Esophagus (tissue), 2 donors: Measurements from ENCODE around the gene RBM19. TPM values are rescaled to one million over a fixed set of nuclear protein-coding genes. Genes with fewer than 3 reads are reported as not detected.

ENCODE experiments used
- H3K27ac ChIP-seq, 2 donors: one replicate each; pipeline ENCODE4 v1.5.1; 2013; ENCODE audit warnings: low read depth in 2 of 2, mild to moderate bottlenecking in 2 of 2, inconsistent platforms in 1 of 2, low read length in 1 of 2, moderate library complexity in 1 of 2
- H3K27me3 ChIP-seq, 2 donors: one replicate each; pipeline ENCODE4 v1.6.1; 2013; ENCODE audit warnings: low read length in 2 of 2, control low read depth in 1 of 2, mild to moderate bottlenecking in 1 of 2; ENCODE audit not compliant: insufficient read depth in 2 of 2, control insufficient read depth in 1 of 2
- H3K36me3 ChIP-seq, 2 donors: one replicate each; pipeline ENCODE4 v1.6.1; 2013; ENCODE audit warnings: low read length in 1 of 2; ENCODE audit not compliant: control insufficient read depth in 2 of 2, insufficient read depth in 2 of 2
- H3K4me1 ChIP-seq, 2 donors: one replicate each; pipeline ENCODE4 v1.6.1; 2013; ENCODE audit warnings: low read length in 1 of 2; ENCODE audit not compliant: control insufficient read depth in 2 of 2, insufficient read depth in 2 of 2
- H3K4me3 ChIP-seq, 2 donors: one replicate each; pipeline ENCODE4 v1.5.1; 2013; ENCODE audit warnings: low read length in 2 of 2, mild to moderate bottlenecking in 2 of 2, low read depth in 1 of 2, moderate library complexity in 1 of 2
- H3K9me3 ChIP-seq, 2 donors: one replicate each; pipeline ENCODE4 v1.6.1; 2013; ENCODE audit warnings: mild to moderate bottlenecking in 2 of 2, low read depth in 1 of 2, low read length in 1 of 2, moderate library complexity in 1 of 2; ENCODE audit not compliant: control insufficient read depth in 2 of 2, insufficient read depth in 1 of 2
- WGBS, 2 donors: extraction: QIAGEN DNeasy Blood & Tissue Kit; methylation state at CpG; one replicate each; pipeline ENCODE4 v1.1.7; 2013; 5-methylcytosine and 5-hydroxymethylcytosine counted together
- polyA plus RNA-seq, 2 donors: library from polyadenylated mRNA; stranded (reverse); fragments of 200-250 nt; gene quantifications; one replicate each; pipeline ENCODE4 v1.2.3, GENCODE V29; 2013
- donor health status: healthy with polysubstance abuse.
- donor health status: Bipolar disorder and iron deficiency.

RBM19 gene
- polyA plus RNA-seq, 2 donors: 10.2 to 18.5 TPM

- Histone ChIP-seq H3K4me1 (no peaks in the 10 kb centered on the region), H3K36me3 (no peaks in the 10 kb centered on the region), H3K9me3 (peaks cover 0 to 4% of the 10 kb centered on the region in 2 donors), H3K27me3 (no peaks in the 10 kb centered on the region), H3K4me3 (no peak overlapping the region), H3K27ac (no peak overlapping the region)
- 75 to 76% methylated on average over 9 of the region's 9 CpGs for WGBS, 2 donors
Measured at GRCh38 chr12:113793250-113793649, 172.9 kb downstream of the RBM19 start.

- no peak overlapping the region for H3K27ac ChIP-seq
- H3K36me3 ChIP-seq: no peaks in the 10 kb centered on the region
- WGBS, 2 donors: 67 to 70% methylated on average over 6 of the region's 6 CpGs
Measured at GRCh38 chr12:113792450-113792849, 173.7 kb downstream of the RBM19 start.

DNA sequence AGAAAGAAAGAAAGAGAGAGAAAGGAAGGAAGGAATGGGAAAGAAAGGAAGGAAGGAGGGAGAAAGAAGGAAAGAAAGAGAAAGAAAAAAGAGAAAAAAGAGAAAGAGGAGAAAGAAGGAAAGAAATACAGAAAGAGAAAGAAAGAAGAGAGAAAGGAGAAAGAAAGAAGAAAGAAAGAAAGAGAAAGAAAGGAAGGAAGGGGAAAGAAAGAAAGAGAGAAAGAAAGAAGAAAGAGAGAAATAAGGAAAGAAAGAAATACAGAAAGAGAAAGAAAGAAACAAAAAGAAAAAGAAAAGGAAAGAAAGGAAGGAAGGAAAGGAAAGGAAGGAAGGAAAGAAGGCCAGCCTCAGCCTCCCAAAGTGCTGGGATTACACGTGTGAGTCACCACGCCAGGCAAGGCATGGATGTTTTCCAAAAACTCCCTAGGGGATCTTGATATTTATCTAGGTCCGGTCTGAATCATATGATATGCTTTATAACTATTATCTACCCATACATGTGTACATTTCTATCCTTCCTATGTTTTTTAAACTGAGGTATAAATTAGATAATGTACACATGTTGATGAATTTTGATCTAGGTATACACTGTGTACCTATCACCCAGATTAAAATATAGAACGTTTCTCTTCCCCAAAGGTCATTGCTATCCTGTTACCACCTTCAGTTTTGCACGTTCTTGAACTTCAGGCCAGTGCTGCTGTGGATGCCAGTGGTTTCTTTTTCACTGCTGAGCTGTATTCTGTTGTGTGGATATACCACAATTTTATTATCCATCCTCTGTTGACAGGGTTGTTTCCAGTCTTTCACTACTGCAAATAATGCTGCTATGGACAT is 177.9 kb downstream of the RBM19 start:
- Histone ChIP-seq H3K27me3 (peaks cover 0 to 4% of the 10 kb centered on the region in 2 donors), H3K9me3 (peaks cover 1 to 4% of the 10 kb centered on the region in 2 donors), H3K4me3 (no peak overlapping the region), H3K36me3 (no peaks in the 10 kb centered on the region), H3K4me1 (no peaks in the 10 kb centered on the region), H3K27ac (no peak overlapping the region)
- 44% methylated on average over 5 of the region's 5 CpGs for WGBS, 2 donors

More at GRCh38 chr12:113792450-113792849, 173.7 kb downstream of the RBM19 start:
- H3K9me3 ChIP-seq: peaks cover 0 to 4% of the 10 kb centered on the region in 2 donors
- H3K4me3 ChIP-seq: no peak overlapping the region
- H3K4me1 ChIP-seq: no peaks in the 10 kb centered on the region
- no peaks in the 10 kb centered on the region for H3K27me3 ChIP-seq

DNA sequence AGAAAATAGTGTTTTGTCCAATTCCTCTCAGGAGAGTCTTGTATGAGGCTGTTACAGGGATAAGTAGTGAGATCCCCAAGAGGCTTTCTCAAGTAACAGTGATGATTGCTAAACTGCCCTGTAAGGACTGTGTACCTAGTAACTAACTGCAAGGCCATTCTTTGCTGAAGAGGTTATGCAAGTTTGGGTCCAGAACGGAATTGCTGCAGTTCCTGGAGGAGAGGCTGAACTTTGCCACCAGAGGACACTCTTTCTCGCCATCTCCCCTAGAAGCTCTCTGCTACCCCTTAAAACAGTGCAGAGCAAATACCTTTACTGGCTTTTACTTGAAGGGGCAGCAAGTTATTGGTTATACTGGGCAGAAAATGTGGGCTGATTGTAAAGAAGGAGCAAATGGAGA is 180.0 kb downstream of the RBM19 start:
- H3K4me1 ChIP-seq: no peaks in the 10 kb centered on the region
- H3K27ac ChIP-seq: no peak overlapping the region
- WGBS, 2 donors: 83 to 84% methylated on average over 2 of the region's 2 CpGs
- no peak overlapping the region for H3K4me3 ChIP-seq
- H3K9me3 ChIP-seq: peaks cover 1 to 4% of the 10 kb centered on the region in 2 donors
- H3K27me3 ChIP-seq: peaks cover 0 to 4% of the 10 kb centered on the region in 2 donors
- no peaks in the 10 kb centered on the region for H3K36me3 ChIP-seq

DNA sequence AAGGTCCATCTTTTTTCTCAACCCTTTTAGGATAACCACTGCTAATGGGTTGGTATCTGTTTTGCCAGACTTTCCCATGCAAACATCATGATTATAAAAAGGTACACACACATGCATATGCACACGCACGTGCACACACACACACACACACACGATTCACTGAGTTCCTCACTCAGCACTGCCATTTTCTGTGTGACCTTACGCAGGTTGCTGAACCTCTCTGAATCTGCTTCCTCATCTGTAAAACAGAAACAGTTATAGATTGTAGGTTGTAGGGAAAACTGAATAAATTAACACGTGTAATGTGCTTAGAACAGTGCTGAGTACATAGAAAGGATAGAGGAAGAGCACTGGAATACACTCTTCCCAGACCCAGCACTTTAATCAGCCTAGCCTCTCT is 182.3 kb downstream of the RBM19 start:
- peaks cover 0 to 3% of the 10 kb centered on the region in 2 donors for H3K9me3 ChIP-seq
- WGBS, 2 donors: 78 to 79% methylated on average over 5 of the region's 5 CpGs
- no peaks in the 10 kb centered on the region for H3K4me1 ChIP-seq
- no peak overlapping the region for H3K27ac ChIP-seq
- H3K36me3 ChIP-seq: no peaks in the 10 kb centered on the region
- peaks cover 0 to 6% of the 10 kb centered on the region in 2 donors for H3K27me3 ChIP-seq
- H3K4me3 ChIP-seq: no peak overlapping the region

GRCh38 chr12:113782873-113783272 is 183.3 kb downstream of the RBM19 start:
- Histone ChIP-seq H3K9me3 (peaks cover 0 to 3% of the 10 kb centered on the region in 2 donors), H3K4me3 (no peak overlapping the region), H3K36me3 (no peaks in the 10 kb centered on the region), H3K27me3 (peaks cover 0 to 6% of the 10 kb centered on the region in 2 donors), H3K4me1 (no peaks in the 10 kb centered on the region), H3K27ac (no peak overlapping the region)
- WGBS, 2 donors: 21 to 37% methylated on average over 13 to 14 of the region's 14 CpGs

GRCh38 chr12:113781415-113782198 is 184.5 kb downstream of the RBM19 start:
- H3K36me3 ChIP-seq: no peaks in the 10 kb centered on the region
- H3K27ac ChIP-seq: no peak overlapping the region
- 54 to 63% methylated on average over 10 of the region's 10 CpGs for WGBS, 2 donors

GRCh38 chr12:113779774-113780173 is 186.4 kb downstream of the RBM19 start:
- H3K4me3 ChIP-seq: no peak overlapping the region
- H3K27me3 ChIP-seq: peaks cover 0 to 2% of the 10 kb centered on the region in 2 donors
- H3K9me3 ChIP-seq: peaks cover 0 to 2% of the 10 kb centered on the region in 2 donors
- H3K36me3 ChIP-seq: no peaks in the 10 kb centered on the region
- no peak overlapping the region for H3K27ac ChIP-seq
- 71 to 83% methylated on average over 2 of the region's 2 CpGs for WGBS, 2 donors
- no peaks in the 10 kb centered on the region for H3K4me1 ChIP-seq

More at GRCh38 chr12:113781415-113782198, 184.5 kb downstream of the RBM19 start:
- Histone ChIP-seq H3K4me1 (no peaks in the 10 kb centered on the region), H3K4me3 (no peak overlapping the region), H3K9me3 (peaks cover 0 to 3% of the 10 kb centered on the region in 2 donors), H3K27me3 (peaks cover 0 to 6% of the 10 kb centered on the region in 2 donors)

- no peaks in the 10 kb centered on the region for H3K36me3 ChIP-seq
- H3K27me3 ChIP-seq: peaks cover 0 to 2% of the 10 kb centered on the region in 2 donors
- no peak overlapping the region for H3K4me3 ChIP-seq
- WGBS, 2 donors: 36 to 40% methylated on average over 12 of the region's 12 CpGs
- no peak overlapping the region for H3K27ac ChIP-seq
- H3K4me1 ChIP-seq: no peaks in the 10 kb centered on the region
- peaks cover 0 to 2% of the 10 kb centered on the region in 2 donors for H3K9me3 ChIP-seq
Measured at GRCh38 chr12:113778432-113779132, 187.5 kb downstream of the RBM19 start.
